ENCODE results near the gene TOP3B. TPM values are rescaled to one million over a fixed set of nuclear protein-coding genes. Genes with fewer than 3 reads are reported as not detected.

Gene TOP3B
- total and polyA plus RNA-seq, 10 of the 15 experiments (the other 5 are each of a cell fraction or from before 2014, with no cell fraction given): 0.60 to 47.3 (median 33.7) TPM

DNA sequence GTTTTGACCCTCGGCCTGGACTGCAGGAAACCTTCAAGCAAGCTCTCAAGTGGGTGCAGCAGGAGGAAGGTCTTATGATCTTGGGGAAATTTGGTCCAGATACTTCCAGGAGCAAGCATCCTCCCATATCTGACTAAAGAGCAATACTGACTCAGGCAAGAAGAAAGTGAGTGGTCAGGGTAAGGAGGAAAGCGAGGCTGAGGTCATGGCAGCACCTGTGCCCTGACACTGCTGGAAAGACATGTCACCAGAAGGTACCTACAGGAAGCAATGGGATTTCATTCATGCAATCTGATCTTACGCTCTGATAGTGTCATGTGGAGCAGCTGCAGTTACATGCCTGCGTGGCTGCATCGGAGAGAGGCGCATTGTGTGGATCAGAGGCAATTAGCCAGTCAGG lies 6.5 kb upstream of the TOP3B start:
- Histone ChIP-seq H3K79me2 (ENCODE audit: control insufficient read depth, insufficient read depth, low read length) (no peaks in the 10 kb centered on the region), H3K4me2 (ENCODE audit: control insufficient read depth, insufficient read depth) (no peak overlapping the region), H4K20me1 (ENCODE audit: control insufficient read depth, insufficient read depth) (no peaks in the 10 kb centered on the region), H2AFZ (ENCODE audit: control insufficient read depth, low read depth, low read length) (no peak overlapping the region), H3K36me3 (ENCODE audit: control insufficient read depth in 2 of 2, insufficient read depth in 2 of 2, low read length in 1 of 2) (no peaks in the 10 kb centered on the region), H3K27me3 (replicated peaks in 1 of 2; ENCODE audit: control insufficient read depth in 2 of 2, insufficient read depth in 2 of 2, low read length in 1 of 2) (no peaks in the 10 kb centered on the region), H3K9me3 (replicated peaks; ENCODE audit: control insufficient read depth, insufficient read depth, low read length) (no peaks in the 10 kb centered on the region), H3K4me1 (ENCODE audit: control insufficient read depth, insufficient read depth, low read length) (no peaks in the 10 kb centered on the region), H3K9ac (ENCODE audit: control insufficient read depth, insufficient read depth, low read length) (no peak overlapping the region), H3K4me3 (no peak overlapping the region), H3K27ac (ENCODE audit: control insufficient read depth, insufficient read depth) (no peak overlapping the region)
- ATAC-seq (no peak), FAIRE-seq (no peak), DNase-seq (ENCODE audit: low read depth, low spot score) (no peak)
- CTCF ChIA-PET: no interaction called here
- SMC1A ChIA-PET (ENCODE audit: uncharacterized antibody, unreplicated experiment): no interaction called here
- RAD21 ChIA-PET (ENCODE audit: unreplicated experiment): no interaction called here
- BruUV-seq (replicated peaks): no TSS peak
- intact Hi-C loops (cut with micrococcal nuclease; ENCODE audit: unreplicated experiment) (no loop called here), in situ Hi-C loops (cut with MboI) (no loop called here)
- POLR2A ChIA-PET: no interaction called here
- 26% methylated on average over 6 of the region's 6 CpGs for WGBS (ENCODE audit: insufficient coverage, insufficient replicate concordance, low lambda C conversion rate, missing lambda C conversion rate)
- TF ChIP-seq PAX8 (IDR thresholded peaks at IDR 0.05) (no peak), SREBF2 (IDR thresholded peaks at IDR 0.05; ENCODE audit: low read length) (no peak), RELA (IDR thresholded peaks at IDR 0.05; ENCODE audit: borderline replicate concordance, partially characterized antibody) (no peak), HCFC1 (IDR thresholded peaks at IDR 0.05; ENCODE audit: low read length) (no peak), JUND (IDR thresholded peaks at IDR 0.05; ENCODE audit: low read depth, low read length) (no peak), PML (IDR thresholded peaks at IDR 0.05; ENCODE audit: low read length) (no peak), DPF2 (IDR thresholded peaks at IDR 0.05) (no peak), LARP7 (IDR thresholded peaks at IDR 0.05) (no peak), TARDBP (IDR thresholded peaks at IDR 0.05; ENCODE audit: borderline replicate concordance) (no peak), KLF5 (IDR thresholded peaks at IDR 0.05; ENCODE audit: partially characterized antibody) (no peak)
- TF ChIP-seq, protein P1, sequence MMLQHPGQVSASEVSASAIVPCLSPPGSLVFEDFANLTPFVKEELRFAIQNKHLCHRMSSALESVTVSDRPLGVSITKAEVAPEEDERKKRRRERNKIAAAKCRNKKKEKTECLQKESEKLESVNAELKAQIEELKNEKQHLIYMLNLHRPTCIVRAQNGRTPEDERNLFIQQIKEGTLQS (IDR thresholded peaks at IDR 0.05; ENCODE audit: borderline replicate concordance, extremely low read depth, low read depth, low read length): no peak
- TF ChIP-seq, protein P2, sequence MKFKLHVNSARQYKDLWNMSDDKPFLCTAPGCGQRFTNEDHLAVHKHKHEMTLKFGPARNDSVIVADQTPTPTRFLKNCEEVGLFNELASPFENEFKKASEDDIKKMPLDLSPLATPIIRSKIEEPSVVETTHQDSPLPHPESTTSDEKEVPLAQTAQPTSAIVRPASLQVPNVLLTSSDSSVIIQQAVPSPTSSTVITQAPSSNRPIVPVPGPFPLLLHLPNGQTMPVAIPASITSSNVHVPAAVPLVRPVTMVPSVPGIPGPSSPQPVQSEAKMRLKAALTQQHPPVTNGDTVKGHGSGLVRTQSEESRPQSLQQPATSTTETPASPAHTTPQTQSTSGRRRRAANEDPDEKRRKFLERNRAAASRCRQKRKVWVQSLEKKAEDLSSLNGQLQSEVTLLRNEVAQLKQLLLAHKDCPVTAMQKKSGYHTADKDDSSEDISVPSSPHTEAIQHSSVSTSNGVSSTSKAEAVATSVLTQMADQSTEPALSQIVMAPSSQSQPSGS (IDR thresholded peaks at IDR 0.05; ENCODE audit: low read length): no peak
